Hepatocyte (in vitro differentiated cells): ENCODE measurements around the gene RPP21. TPM values are rescaled to one million over a fixed set of nuclear protein-coding genes. Genes with fewer than 3 reads are reported as not detected.
A peak's percentile ranks its signal among the peaks of the same experiment; 100 is the strongest.

Experiments
- DNase-seq: peaks from one replicate; pipeline ENCODE4 v3.0.0-alpha.2; 2016; ENCODE audit warnings: low spot score
- H2AFZ ChIP-seq: fragments of 200-600 bp; sonication (generic); 2 replicates; pipeline ENCODE4 v1.6.0; 2016; ENCODE audit warnings: antibody characterized with exemption, mild to moderate bottlenecking
- H3K27ac ChIP-seq: fragments of 200-600 bp; sonication (generic); 2 replicates; pipeline ENCODE4 v1.5.1; 2016; ENCODE audit warnings: mild to moderate bottlenecking
- H3K27me3 ChIP-seq: fragments of 200-600 bp; sonication (generic); 2 replicates; pipeline ENCODE4 v1.6.1; 2016
- H3K36me3 ChIP-seq: fragments of 200-600 bp; sonication (generic); replicated peaks from 2 replicates; pipeline ENCODE4 v1.5.1; 2016; ENCODE audit warnings: low read depth; ENCODE audit not compliant: insufficient read depth
- H3K4me1 ChIP-seq: fragments of 200-600 bp; sonication (generic); 2 replicates; pipeline ENCODE4 v1.5.1; 2016; ENCODE audit warnings: mild to moderate bottlenecking, moderate library complexity; ENCODE audit not compliant: insufficient read depth
- H3K4me2 ChIP-seq: fragments of 200-600 bp; sonication (generic); 2 replicates; pipeline ENCODE4 v1.6.0; 2016
- H3K4me3 ChIP-seq: fragments of 200-600 bp; sonication (generic); 2 replicates; pipeline ENCODE4 v1.5.1; 2016; ENCODE audit warnings: mild to moderate bottlenecking
- H3K79me2 ChIP-seq: fragments of 200-600 bp; sonication (generic); 2 replicates; pipeline ENCODE4 v1.6.0; 2017; ENCODE audit warnings: mild to moderate bottlenecking
- H3K9me2 ChIP-seq: fragments of 200-600 bp; sonication (generic); replicated peaks from 2 replicates; pipeline ENCODE4 v1.6.0; 2017; ENCODE audit warnings: mild to moderate bottlenecking; ENCODE audit not compliant: insufficient read depth
- H3K9me3 ChIP-seq: fragments of 200-600 bp; sonication (generic); 2 replicates; pipeline ENCODE4 v1.5.1; 2016; ENCODE audit warnings: low read depth, mild to moderate bottlenecking
- H4K20me1 ChIP-seq: fragments of 200-600 bp; sonication (generic); 2 replicates; pipeline ENCODE4 v1.6.0; 2016; ENCODE audit warnings: mild to moderate bottlenecking; ENCODE audit not compliant: insufficient read depth, poor library complexity, severe bottlenecking
- EZH2 ChIP-seq: fragments of 200-600 bp; sonication (generic); IDR thresholded peaks from 2 replicates; pipeline ENCODE4 v1.6.1; 2016; ENCODE audit warnings: antibody characterized with exemption, mild to moderate bottlenecking, borderline replicate concordance
- EZH2phosphoT487 ChIP-seq: fragments of 200-600 bp; sonication (generic); IDR thresholded peaks from one replicate; pipeline ENCODE4 v1.6.1; 2018; ENCODE audit warnings: antibody characterized with exemption, mild to moderate bottlenecking, low read depth, moderate library complexity; ENCODE audit not compliant: unreplicated experiment, severe bottlenecking
- WGBS: methylation state at CpG from one replicate; pipeline ENCODE4 v1.1.6; 2016; ENCODE audit warnings: low lambda C conversion rate; ENCODE audit errors: missing lambda C conversion rate; 5-methylcytosine and 5-hydroxymethylcytosine counted together
- polyA plus RNA-seq: library from polyadenylated mRNA; unstranded; fragments of >200 nt; fragmentation: Nextera tagmentation; extraction: Ambion mirVana; gene quantifications from 2 replicates; pipeline ENCODE4 v1.2.1, GENCODE V29; 2016
- total RNA-seq: library from RNA; depleted of rRNA; stranded (reverse); fragments of >200 nt; gene quantifications from 2 replicates; pipeline ENCODE4 v1.2.3, GENCODE V29; 2014
- TF ChIP-seq, protein P1 (sequence below): fragments of 200-600 bp; sonication (generic); IDR thresholded peaks from 2 replicates; pipeline ENCODE4 v1.5.1; 2016; ENCODE audit warnings: antibody characterized with exemption, mild to moderate bottlenecking; ENCODE audit not compliant: poor library complexity

RPP21 gene
- total and polyA plus RNA-seq, 2 experiments from 2014 or later, result 40.8 to 87.2 TPM

- TF ChIP-seq EZH2phosphoT487 (no peak), EZH2 (no peak)
- TF ChIP-seq, protein P1, sequence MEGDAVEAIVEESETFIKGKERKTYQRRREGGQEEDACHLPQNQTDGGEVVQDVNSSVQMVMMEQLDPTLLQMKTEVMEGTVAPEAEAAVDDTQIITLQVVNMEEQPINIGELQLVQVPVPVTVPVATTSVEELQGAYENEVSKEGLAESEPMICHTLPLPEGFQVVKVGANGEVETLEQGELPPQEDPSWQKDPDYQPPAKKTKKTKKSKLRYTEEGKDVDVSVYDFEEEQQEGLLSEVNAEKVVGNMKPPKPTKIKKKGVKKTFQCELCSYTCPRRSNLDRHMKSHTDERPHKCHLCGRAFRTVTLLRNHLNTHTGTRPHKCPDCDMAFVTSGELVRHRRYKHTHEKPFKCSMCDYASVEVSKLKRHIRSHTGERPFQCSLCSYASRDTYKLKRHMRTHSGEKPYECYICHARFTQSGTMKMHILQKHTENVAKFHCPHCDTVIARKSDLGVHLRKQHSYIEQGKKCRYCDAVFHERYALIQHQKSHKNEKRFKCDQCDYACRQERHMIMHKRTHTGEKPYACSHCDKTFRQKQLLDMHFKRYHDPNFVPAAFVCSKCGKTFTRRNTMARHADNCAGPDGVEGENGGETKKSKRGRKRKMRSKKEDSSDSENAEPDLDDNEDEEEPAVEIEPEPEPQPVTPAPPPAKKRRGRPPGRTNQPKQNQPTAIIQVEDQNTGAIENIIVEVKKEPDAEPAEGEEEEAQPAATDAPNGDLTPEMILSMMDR, result no peak
- 0% methylated on average over 1 of the region's 1 CpG for WGBS
- Histone ChIP-seq H3K27ac (no peak overlapping the region), H3K4me1 (no peaks in the 10 kb centered on the region), H3K9me3 (no peaks in the 10 kb centered on the region), H3K36me3 (no peaks in the 10 kb centered on the region), H2AFZ (no peak overlapping the region), H3K4me3 (no peak overlapping the region), H3K27me3 (peaks cover 15% of the 10 kb centered on the region), H3K4me2 (no peak overlapping the region), H3K9me2 (no peaks in the 10 kb centered on the region), H4K20me1 (no peaks in the 10 kb centered on the region), H3K79me2 (no peaks in the 10 kb centered on the region)
- peak; percentile 69 for DNase-seq
These were observed 33.5 kb downstream of the RPP21 start for GRCh38 chr6:30378290-30378937.

GRCh38 chr6:30380464-30380863, 35.5 kb downstream of the RPP21 start:
- Histone ChIP-seq H4K20me1 (no peaks in the 10 kb centered on the region), H3K79me2 (no peaks in the 10 kb centered on the region), H3K4me1 (no peaks in the 10 kb centered on the region), H3K9me3 (no peaks in the 10 kb centered on the region), H3K36me3 (no peaks in the 10 kb centered on the region), H3K4me3 (no peak overlapping the region), H3K4me2 (no peak overlapping the region), H2AFZ (no peak overlapping the region), H3K27me3 (peaks cover 20% of the 10 kb centered on the region), H3K9me2 (no peaks in the 10 kb centered on the region), H3K27ac (no peak overlapping the region)
- DNase-seq, result no peak
- TF ChIP-seq EZH2phosphoT487 (no peak), EZH2 (no peak)
- TF ChIP-seq, protein P1, result no peak
- 54% methylated on average over 5 of the region's 5 CpGs for WGBS

- no peaks in the 10 kb centered on the region for H3K9me2 ChIP-seq
- no peaks in the 10 kb centered on the region for H3K36me3 ChIP-seq
- TF ChIP-seq EZH2 (no peak), EZH2phosphoT487 (no peak)
- TF ChIP-seq, protein P1, result no peak
- no peaks in the 10 kb centered on the region for H3K9me3 ChIP-seq
- H4K20me1 ChIP-seq, result no peaks in the 10 kb centered on the region
- H3K27me3 ChIP-seq, result peaks cover 50% of the 10 kb centered on the region
- no peak for DNase-seq
- no peak overlapping the region for H3K4me2 ChIP-seq
- no peaks in the 10 kb centered on the region for H3K4me1 ChIP-seq
- no peak overlapping the region for H3K4me3 ChIP-seq
- no peak overlapping the region for H3K27ac ChIP-seq
- H3K79me2 ChIP-seq, result no peaks in the 10 kb centered on the region
- no peak overlapping the region for H2AFZ ChIP-seq
- 58% methylated on average over 3 of the region's 3 CpGs for WGBS
These were observed 41.2 kb downstream of the RPP21 start for GRCh38 chr6:30386166-30386565.

DNA sequence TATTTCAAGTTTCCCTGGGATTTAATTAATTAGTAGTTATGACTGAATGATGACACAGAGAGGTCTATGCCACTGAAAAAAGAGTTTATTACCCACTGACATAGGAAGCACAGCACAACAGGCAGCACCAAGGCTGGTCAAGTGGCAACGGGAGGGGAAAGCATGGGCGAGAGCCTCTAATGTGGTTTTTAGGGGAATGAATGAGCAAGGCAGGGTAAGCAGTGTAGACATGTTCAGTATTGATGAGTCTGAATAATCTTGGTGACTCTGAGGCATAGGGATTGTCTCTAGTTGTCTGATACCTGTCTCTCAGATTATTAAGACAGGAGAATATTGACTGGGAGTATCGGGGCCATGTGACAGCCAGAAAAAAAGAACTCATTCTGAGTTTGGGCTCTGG, 46.3 kb downstream of the RPP21 start:
- Histone ChIP-seq H3K36me3 (no peaks in the 10 kb centered on the region), H3K27me3 (peaks cover 69% of the 10 kb centered on the region), H3K9me3 (no peaks in the 10 kb centered on the region), H3K4me1 (no peaks in the 10 kb centered on the region), H3K4me3 (no peak overlapping the region), H2AFZ (no peak overlapping the region), H3K27ac (no peak overlapping the region), H3K4me2 (no peak overlapping the region), H4K20me1 (no peaks in the 10 kb centered on the region), H3K9me2 (no peaks in the 10 kb centered on the region), H3K79me2 (no peaks in the 10 kb centered on the region)
- no peak for TF ChIP-seq EZH2
- no peak for TF ChIP-seq EZH2phosphoT487
- TF ChIP-seq, protein P1, result no peak
- no peak for DNase-seq
- 69% methylated on average over 3 of the region's 3 CpGs for WGBS
